IMR-90 (cell line): Measurements from ENCODE around the gene SOD2. TPM values are rescaled to one million over a fixed set of nuclear protein-coding genes. Genes with fewer than 3 reads are reported as not detected.

Experiments used
- ATAC-seq: fragments of 200-7000 bp; cut with Tn5 transposase; 2 replicates; pipeline ENCODE4 v1.9.1; 2020; ENCODE audit warnings: low read depth, mild to moderate bottlenecking, moderate library complexity
- BruUV-seq: library from RNA; stranded (reverse); fragments of 400-500 nt; replicated peaks from 2 replicates; lab custom pipeline; 2021; lab: Mats Ljungman, UMichigan
- CTCF ChIA-PET: fragments of 300-600 bp; formaldehyde crosslinking; extraction: SDS; loops from one replicate; lab custom pipeline; 2021; ENCODE audit warnings: antibody characterized with exemption; lab: Yijun Ruan, JAX
- POLR2A ChIA-PET: fragments of 300-600 bp; sonication (Branson Sonifier 250); formaldehyde crosslinking; loops from one replicate; lab custom pipeline; 2022; ENCODE audit warnings: antibody characterized with exemption; ENCODE audit not compliant: unreplicated experiment; lab: Charles Lee
- DNase-seq: peaks from one replicate; pipeline ENCODE4 v3.0.0; 2013
- H2AFZ ChIP-seq: replicated peaks from 2 replicates; pipeline ENCODE3; 2013; ENCODE audit warnings: low read length, mild to moderate bottlenecking; ENCODE audit not compliant: poor library complexity
- H2AK5ac ChIP-seq: 2 replicates; pipeline ENCODE4 v1.6.1; 2013; ENCODE audit warnings: low read depth, low read length, inconsistent platforms
- H2AK9ac ChIP-seq: replicated peaks from 2 replicates; pipeline ENCODE3; 2013; ENCODE audit warnings: mild to moderate bottlenecking, low read depth, low read length, moderate library complexity; ENCODE audit not compliant: poor library complexity
- H2BK120ac ChIP-seq: 2 replicates; pipeline ENCODE4 v1.6.1; 2013; ENCODE audit warnings: low read depth, low read length, inconsistent platforms
- H2BK15ac ChIP-seq: 3 replicates; pipeline ENCODE4 v1.6.1; 2013; ENCODE audit warnings: low read depth, low read length, inconsistent platforms
- H2BK20ac ChIP-seq: 2 replicates; pipeline ENCODE4 v1.6.1; 2013; ENCODE audit warnings: low read depth, mild to moderate bottlenecking, inconsistent platforms, low read length, moderate library complexity
- H2BK5ac ChIP-seq: 2 replicates; pipeline ENCODE4 v1.6.1; 2013; ENCODE audit warnings: mild to moderate bottlenecking, low read depth, low read length, inconsistent platforms; ENCODE audit not compliant: poor library complexity, severe bottlenecking
- H3K14ac ChIP-seq: replicated peaks from 2 replicates; pipeline ENCODE4 v1.6.1; 2013; ENCODE audit warnings: low read depth, low read length, inconsistent platforms
- H3K18ac ChIP-seq: 2 replicates; pipeline ENCODE4 v1.6.1; 2013; ENCODE audit warnings: low read depth, low read length, control low read depth
- H3K23ac ChIP-seq: 2 replicates; pipeline ENCODE4 v1.6.1; 2013; ENCODE audit warnings: low read depth, low read length, inconsistent platforms
- H3K27ac ChIP-seq: 2 replicates; pipeline ENCODE4 v1.5.1; 2013; ENCODE audit warnings: mild to moderate bottlenecking, control low read depth, low read length; ENCODE audit not compliant: insufficient read depth
- H3K27me3 ChIP-seq: 2 replicates; pipeline ENCODE4 v1.6.1; 2013; ENCODE audit warnings: low read length; ENCODE audit not compliant: control insufficient read depth, insufficient read depth
- H3K36me3 ChIP-seq: 2 replicates; pipeline ENCODE4 v1.6.1; 2013; ENCODE audit warnings: low read length, mixed read lengths; ENCODE audit not compliant: control insufficient read depth, insufficient read depth
- H3K4ac ChIP-seq: 2 replicates; pipeline ENCODE4 v1.6.1; 2013; ENCODE audit warnings: low read depth, low read length, inconsistent platforms
- H3K4me1 ChIP-seq: 2 replicates; pipeline ENCODE4 v1.6.1; 2013; ENCODE audit warnings: low read length, mixed read lengths; ENCODE audit not compliant: control insufficient read depth, insufficient read depth
- H3K4me2 ChIP-seq: 2 replicates; pipeline ENCODE4 v1.6.1; 2013; ENCODE audit warnings: low read depth, mild to moderate bottlenecking, control low read depth, low read length, moderate library complexity
- H3K4me3 ChIP-seq: 2 replicates; pipeline ENCODE4 v1.5.1; 2013; ENCODE audit warnings: low read depth, mild to moderate bottlenecking, control low read depth, low read length, moderate library complexity; ENCODE audit not compliant: insufficient read depth
- H3K56ac ChIP-seq: 2 replicates; pipeline ENCODE4 v1.6.1; 2013; ENCODE audit warnings: low read length, inconsistent platforms; ENCODE audit not compliant: insufficient read depth; ENCODE audit errors: extremely low read depth
- H3K79me1 ChIP-seq, 2 experiments: 2 replicates each; pipeline ENCODE4 v1.6.1; 2013; ENCODE audit warnings: low read length in 2 of 2, inconsistent platforms in 1 of 2, low read depth in 1 of 2
- H3K9ac ChIP-seq: 2 replicates; pipeline ENCODE4 v1.6.1; 2013; ENCODE audit warnings: low read depth, low read length, control low read depth
- H3K9me1 ChIP-seq: 2 replicates; pipeline ENCODE4 v1.6.1; 2013; ENCODE audit warnings: low read length, inconsistent platforms; ENCODE audit not compliant: insufficient read depth
- H3K9me3 ChIP-seq: 2 replicates; pipeline ENCODE4 v1.6.1; 2013; ENCODE audit warnings: low read length; ENCODE audit not compliant: control insufficient read depth, insufficient read depth
- H4K20me1 ChIP-seq: 2 replicates; pipeline ENCODE4 v1.6.1; 2013; ENCODE audit warnings: low read length, inconsistent platforms; ENCODE audit not compliant: insufficient read depth
- H4K5ac ChIP-seq: 2 replicates; pipeline ENCODE4 v1.6.1; 2013; ENCODE audit warnings: mild to moderate bottlenecking, low read depth, low read length, control low read depth
- H4K8ac ChIP-seq, 2 experiments: 2 replicates each; pipeline ENCODE4 v1.6.1; 2013; ENCODE audit warnings: low read depth in 2 of 2, low read length in 2 of 2, control low read depth in 1 of 2, inconsistent platforms in 1 of 2
- H4K91ac ChIP-seq: 2 replicates; pipeline ENCODE4 v1.6.1; 2013; ENCODE audit warnings: low read depth, low read length, inconsistent platforms; ENCODE audit not compliant: insufficient read depth
- BHLHE40 ChIP-seq: fragments of 150-350 bp; IDR thresholded peaks from 2 replicates; pipeline ENCODE4 v1.6.1; 2016; ENCODE audit warnings: mild to moderate bottlenecking, low read depth, low read length
- FOS ChIP-seq: fragments of 150-350 bp; IDR thresholded peaks from 2 replicates; pipeline ENCODE4 v1.6.1; 2016; ENCODE audit warnings: low read depth, low read length
- MXI1 ChIP-seq: IDR thresholded peaks from 2 replicates; pipeline ENCODE4 v1.6.1; 2012; ENCODE audit warnings: low read depth, mild to moderate bottlenecking, low read length, moderate library complexity, borderline replicate concordance
- NFE2L2 ChIP-seq: fragments of 150-350 bp; IDR thresholded peaks from 2 replicates; pipeline ENCODE4 v1.6.1; 2016; ENCODE audit warnings: low read depth, mild to moderate bottlenecking, low read length
- POLR2A ChIP-seq: IDR thresholded peaks from 2 replicates; pipeline ENCODE4 v1.6.1; 2012; ENCODE audit warnings: mild to moderate bottlenecking, low read depth, low read length
- RAD21 ChIP-seq: IDR thresholded peaks from 2 replicates; pipeline ENCODE4 v1.6.1; 2012; ENCODE audit warnings: low read length, improper control_type of control experiment
- RFX5 ChIP-seq: IDR thresholded peaks from 2 replicates; pipeline ENCODE4 v1.8.0; 2012; ENCODE audit warnings: low read depth, mild to moderate bottlenecking, low read length, moderate library complexity
- WGBS, 2 experiments: methylation state at CpG; one replicate each; pipeline versions ENCODE4 v1.1.5 to v1.1.7; 2013; ENCODE audit warnings: missing lambda C conversion rate in 2 of 2; ENCODE audit not compliant: insufficient read length in 1 of 2; ENCODE audit errors: extremely low coverage in 2 of 2; 5-methylcytosine and 5-hydroxymethylcytosine counted together
- dilution Hi-C: fragments of 300-500 bp; cut with HindIII; formaldehyde crosslinking; loops from one replicate; pipeline ENCODE4 v1.14.3; 2018; ENCODE audit warnings: low sequenced_read_pairs; ENCODE audit not compliant: unreplicated experiment
- in situ Hi-C: fragments of 300-500 bp; cut with MboI; formaldehyde crosslinking; loops from 3 replicates; pipeline ENCODE4 v1.14.3; 2019; ENCODE audit warnings: low sequenced_read_pairs, inconsistent platforms, mixed read lengths
- intact Hi-C: fragments of 100-400 bp; cut with micrococcal nuclease; formaldehyde crosslinking; loops from 2 replicates; pipeline ENCODE4 v1.10.0; 2022
- polyA plus RNA-seq, 3 experiments: library from polyadenylated mRNA; depleted of rRNA; stranded (reverse); fragments of >200 nt; gene quantifications; 2 replicates each; pipeline ENCODE4 v1.2.3, GENCODE V29; 2012; ENCODE audit warnings: low replicate concordance in 1 of 3
- total RNA-seq: library from RNA; depleted of rRNA; stranded (reverse); fragments of >200 nt; gene quantifications from 2 replicates; pipeline ENCODE4 v1.2.3, GENCODE V29; 2012
- TF ChIP-seq, protein P1 (sequence below): fragments of 150-350 bp; IDR thresholded peaks from 2 replicates; pipeline ENCODE4 v1.6.1; 2017; ENCODE audit warnings: mild to moderate bottlenecking, antibody characterized with exemption, low read length, low read depth
- TF ChIP-seq, protein P2 (sequence below): fragments of 150-350 bp; IDR thresholded peaks from 2 replicates; pipeline ENCODE4 v1.6.1; 2016; ENCODE audit warnings: low read depth, mild to moderate bottlenecking, low read length, moderate library complexity, borderline replicate concordance

Gene SOD2
- total and polyA plus RNA-seq, 2 of the 4 experiments (the other 2 are of a cell fraction) = 173 to 243 TPM

DNA sequence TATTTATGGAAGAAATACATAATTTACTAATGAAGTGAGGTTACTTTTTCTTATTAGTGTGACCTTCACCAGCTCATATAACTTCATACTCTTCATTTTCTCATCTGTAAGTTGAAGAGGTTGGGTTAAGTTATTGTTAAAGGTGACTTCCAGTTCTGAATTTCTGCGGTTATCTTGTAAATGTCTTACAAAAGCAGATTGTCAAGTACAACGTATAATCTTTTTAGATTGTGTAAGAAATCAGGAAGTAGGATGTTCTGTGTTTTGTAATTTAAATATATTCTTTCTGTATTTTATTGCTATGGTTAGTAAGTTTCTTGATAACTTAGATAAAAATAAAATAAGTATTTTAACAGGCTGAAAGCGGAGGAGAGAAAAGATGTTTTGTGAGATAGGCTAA, 46.3 kb upstream of the SOD2 start:
- dilution Hi-C loops (no loop called here), intact Hi-C loops (no loop called here), in situ Hi-C loops (no loop called here)
- H2BK5ac ChIP-seq = no peak overlapping the region
- H2BK20ac ChIP-seq = no peak overlapping the region
- H3K4me1 ChIP-seq = no peaks in the 10 kb centered on the region
- no peak overlapping the region for H2BK120ac ChIP-seq
- no peak overlapping the region for H4K91ac ChIP-seq
- H3K4ac ChIP-seq = no peak overlapping the region
- ChIA-PET CTCF (interaction anchor here (0.8 kb wide), 1 partner anchor 12 kb away, joined by 4 read pairs; no protein-coding TSS in a partner anchor), POLR2A (no interaction called here)
- no peaks in the 10 kb centered on the region for H3K9me3 ChIP-seq
- peaks cover 39% of the 10 kb centered on the region for H3K36me3 ChIP-seq
- DNase-seq (no peak), ATAC-seq (no peak)
- H3K9me1 ChIP-seq = 0 out of 2 replicates have a peak, but pooled peaks cover 6% of the 10 kb centered on the region
- no peak for TF ChIP-seq RFX5
- no peak for TF ChIP-seq BHLHE40
- TF ChIP-seq POLR2A = no peak
- TF ChIP-seq, protein P1, sequence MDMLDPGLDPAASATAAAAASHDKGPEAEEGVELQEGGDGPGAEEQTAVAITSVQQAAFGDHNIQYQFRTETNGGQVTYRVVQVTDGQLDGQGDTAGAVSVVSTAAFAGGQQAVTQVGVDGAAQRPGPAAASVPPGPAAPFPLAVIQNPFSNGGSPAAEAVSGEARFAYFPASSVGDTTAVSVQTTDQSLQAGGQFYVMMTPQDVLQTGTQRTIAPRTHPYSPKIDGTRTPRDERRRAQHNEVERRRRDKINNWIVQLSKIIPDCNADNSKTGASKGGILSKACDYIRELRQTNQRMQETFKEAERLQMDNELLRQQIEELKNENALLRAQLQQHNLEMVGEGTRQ = no peak
- TF ChIP-seq MXI1 = no peak
- TF ChIP-seq FOS = no peak
- TF ChIP-seq, protein P2, sequence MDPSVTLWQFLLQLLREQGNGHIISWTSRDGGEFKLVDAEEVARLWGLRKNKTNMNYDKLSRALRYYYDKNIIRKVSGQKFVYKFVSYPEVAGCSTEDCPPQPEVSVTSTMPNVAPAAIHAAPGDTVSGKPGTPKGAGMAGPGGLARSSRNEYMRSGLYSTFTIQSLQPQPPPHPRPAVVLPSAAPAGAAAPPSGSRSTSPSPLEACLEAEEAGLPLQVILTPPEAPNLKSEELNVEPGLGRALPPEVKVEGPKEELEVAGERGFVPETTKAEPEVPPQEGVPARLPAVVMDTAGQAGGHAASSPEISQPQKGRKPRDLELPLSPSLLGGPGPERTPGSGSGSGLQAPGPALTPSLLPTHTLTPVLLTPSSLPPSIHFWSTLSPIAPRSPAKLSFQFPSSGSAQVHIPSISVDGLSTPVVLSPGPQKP = no peak
- TF ChIP-seq RAD21 = no peak
- TF ChIP-seq NFE2L2 = no peak
- H2BK15ac ChIP-seq = no peak overlapping the region
- H3K4me3 ChIP-seq = no peak overlapping the region
- no peak overlapping the region for H3K14ac ChIP-seq
- H3K27ac ChIP-seq = no peak overlapping the region
- H2AFZ ChIP-seq = no peak overlapping the region
- no peak overlapping the region for H2AK5ac ChIP-seq
- no TSS peak for BruUV-seq
- no peak overlapping the region for H3K9ac ChIP-seq
- no peak overlapping the region for H2AK9ac ChIP-seq
- H4K8ac ChIP-seq = no peak overlapping the region
- peaks cover 8 to 32% of the 10 kb centered on the region in 2 experiments for H3K79me1 ChIP-seq
- H3K4me2 ChIP-seq = no peak overlapping the region
- no peaks in the 10 kb centered on the region for H3K27me3 ChIP-seq
- no peak overlapping the region for H3K18ac ChIP-seq
- no CpG with 5 or more reads among the region's 3 CpGs for WGBS, 2 experiments
- H3K23ac ChIP-seq = no peak overlapping the region
- H4K5ac ChIP-seq = no peak overlapping the region
- no peak overlapping the region for H3K56ac ChIP-seq
- peaks cover 34% of the 10 kb centered on the region for H4K20me1 ChIP-seq
